SIG-M5 treated with dmso at 0.1 percent for 504 hours (cell line): ENCODE results near the gene DNAJC8.

Source experiments
- DNase-seq: peaks from one replicate; lab custom pipeline; 2025; ENCODE audit not compliant: unreplicated experiment; lab: John Stamatoyannopoulos, UW

Gene DNAJC8

GRCh38 chr1:28232558-28233263 is at the start of gene DNAJC8:
DNAJC8 (minus strand) TSS chr1:28233029; CDS start chr1:28232998, 31 bp downstream.
- peak; percentile 91 for DNase-seq

GRCh38 chr1:28281608-28282425 is 49.0 kb upstream of the DNAJC8 start:
- no peak for DNase-seq

- DNase-seq, result no peak
Measured at GRCh38 chr1:28280977-28281381, 48.1 kb upstream of the DNAJC8 start.

- no peak for DNase-seq
Measured at GRCh38 chr1:28280501-28280900, 47.7 kb upstream of the DNAJC8 start.

GRCh38 chr1:28279721-28280120 is 46.9 kb upstream of the DNAJC8 start:
- no peak for DNase-seq

GRCh38 chr1:28278763-28279162 is 45.9 kb upstream of the DNAJC8 start:
- no peak for DNase-seq

- no peak for DNase-seq
Measured at GRCh38 chr1:28273216-28273860, 40.5 kb upstream of the DNAJC8 start.

GRCh38 chr1:28272215-28272852 is 39.5 kb upstream of the DNAJC8 start:
- no peak for DNase-seq

GRCh38 chr1:28269529-28269928 is 36.7 kb upstream of the DNAJC8 start:
- DNase-seq, result no peak

GRCh38 chr1:28267633-28268032 is 34.8 kb upstream of the DNAJC8 start:
- DNase-seq, result no peak

- DNase-seq, result no peak
Measured at GRCh38 chr1:28266920-28267322, 34.1 kb upstream of the DNAJC8 start.

- DNase-seq, result no peak
Measured at GRCh38 chr1:28265577-28265976, 32.7 kb upstream of the DNAJC8 start.

GRCh38 chr1:28264897-28265296 is 32.1 kb upstream of the DNAJC8 start:
- no peak for DNase-seq

- no peak for DNase-seq
Measured at GRCh38 chr1:28260803-28261174, 28.0 kb upstream of the DNAJC8 start.

GRCh38 chr1:28259934-28260802 is 27.3 kb upstream of the DNAJC8 start:
- DNase-seq, result no peak

- DNase-seq, result peak; percentile 97
Measured at GRCh38 chr1:28259252-28259933, 26.6 kb upstream of the DNAJC8 start, which contains the start of gene SESN2. SESN2 (plus strand) TSS chr1:28259518; CDS start chr1:28259848, 330 bp downstream.

- peak; percentile 22 for DNase-seq
Measured at GRCh38 chr1:28258628-28259251, 25.9 kb upstream of the DNAJC8 start.

- DNase-seq, result no peak
Measured at GRCh38 chr1:28257736-28258135, 24.9 kb upstream of the DNAJC8 start.

- no peak for DNase-seq
Measured at GRCh38 chr1:28256197-28256827, 23.5 kb upstream of the DNAJC8 start.
